GM21529 (cell line): ENCODE measurements around the gene PDIK1L.

Experiments used
- ATAC-seq: cut with Tn5 transposase; IDR thresholded peaks from one replicate; pipeline ENCODE4 v1.9.1; 2021; ENCODE audit not compliant: unreplicated experiment

Gene PDIK1L

GRCh38 chr1:26111530-26112406 is at the start of gene PDIK1L:
PDIK1L (plus strand) TSS chr1:26111824; CDS start chr1:26114309, 2,485 bp downstream.
- ATAC-seq = peak; percentile 65

GRCh38 chr1:26064553-26064952 is 47.1 kb upstream of the PDIK1L start:
- ATAC-seq = no peak

GRCh38 chr1:26066160-26066559 is 45.5 kb upstream of the PDIK1L start:
- no peak for ATAC-seq

GRCh38 chr1:26066857-26067256 is 44.8 kb upstream of the PDIK1L start:
- no peak for ATAC-seq

GRCh38 chr1:26067432-26067911 is 44.2 kb upstream of the PDIK1L start, which contains the start of gene TRIM63:
TRIM63 (minus strand) TSS chr1:26067630; CDS start chr1:26067494, 136 bp downstream.
- no peak for ATAC-seq

- no peak for ATAC-seq
These were observed 41.7 kb upstream of the PDIK1L start for GRCh38 chr1:26069941-26070295.

- ATAC-seq = no peak
These were observed 41.2 kb upstream of the PDIK1L start for GRCh38 chr1:26070296-26070962.

GRCh38 chr1:26070963-26071342 is 40.7 kb upstream of the PDIK1L start:
- no peak for ATAC-seq

- ATAC-seq = no peak
These were observed 39.3 kb upstream of the PDIK1L start for GRCh38 chr1:26072305-26072704.

- no peak for ATAC-seq
These were observed 36.0 kb upstream of the PDIK1L start for GRCh38 chr1:26075421-26076144.

GRCh38 chr1:26077524-26077923 is 34.1 kb upstream of the PDIK1L start:
- no peak for ATAC-seq

GRCh38 chr1:26078286-26079177 is 33.1 kb upstream of the PDIK1L start:
- ATAC-seq = no peak

- no peak for ATAC-seq
These were observed 32.5 kb upstream of the PDIK1L start for GRCh38 chr1:26079178-26079563.

GRCh38 chr1:26079960-26080814 is 31.4 kb upstream of the PDIK1L start:
- no peak for ATAC-seq

- no peak for ATAC-seq
These were observed 30.2 kb upstream of the PDIK1L start for GRCh38 chr1:26081267-26082019.

- ATAC-seq = no peak
These were observed 29.6 kb upstream of the PDIK1L start for GRCh38 chr1:26082020-26082350.

- no peak for ATAC-seq
These were observed 28.4 kb upstream of the PDIK1L start for GRCh38 chr1:26083208-26083607.

GRCh38 chr1:26084091-26084561 is 27.5 kb upstream of the PDIK1L start:
- no peak for ATAC-seq

GRCh38 chr1:26084844-26085243 is 26.8 kb upstream of the PDIK1L start:
- ATAC-seq = no peak
